GM21447 (cell line): ENCODE data around the gene TMEM225B.
"Not testable (repeated sequence)": the region's sequence is repeated elsewhere in the genome, so short reads cannot be mapped to it uniquely, and the experiment has no call there.

Source experiments
- ATAC-seq: cut with Tn5 transposase; IDR thresholded peaks from one replicate; pipeline ENCODE4 v1.9.1; 2021; ENCODE audit not compliant: unreplicated experiment

Gene TMEM225B

DNA sequence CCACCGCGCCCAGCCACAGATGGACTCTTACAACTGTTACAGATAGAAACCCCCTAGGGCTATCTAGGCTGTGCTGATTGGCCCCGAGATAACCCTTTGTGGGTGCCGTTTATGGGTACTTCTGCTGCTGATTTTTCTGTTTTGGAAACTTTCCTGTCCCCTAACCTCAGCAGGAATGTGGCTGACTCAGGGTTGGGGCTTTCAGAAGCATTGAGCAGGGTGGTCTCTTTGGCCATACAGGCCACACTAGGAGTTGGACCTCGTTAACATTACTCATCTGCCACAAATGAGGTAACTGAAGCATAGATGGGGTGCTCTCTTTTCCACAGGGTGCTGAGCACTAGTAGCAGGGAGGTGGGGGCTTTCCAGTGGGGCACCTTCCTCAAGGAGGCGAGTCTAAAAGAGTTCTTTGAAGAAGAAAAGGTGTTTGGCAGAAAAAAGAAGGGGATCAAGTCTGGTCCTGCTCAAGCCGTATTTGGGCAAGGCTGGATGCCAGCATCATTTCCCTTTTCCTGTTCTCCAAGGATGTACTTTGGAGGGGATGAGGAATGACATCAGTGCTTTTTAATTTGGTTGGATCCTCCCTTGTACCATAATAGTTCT is 25.1 kb downstream of the TMEM225B start:
- no peak for ATAC-seq

DNA sequence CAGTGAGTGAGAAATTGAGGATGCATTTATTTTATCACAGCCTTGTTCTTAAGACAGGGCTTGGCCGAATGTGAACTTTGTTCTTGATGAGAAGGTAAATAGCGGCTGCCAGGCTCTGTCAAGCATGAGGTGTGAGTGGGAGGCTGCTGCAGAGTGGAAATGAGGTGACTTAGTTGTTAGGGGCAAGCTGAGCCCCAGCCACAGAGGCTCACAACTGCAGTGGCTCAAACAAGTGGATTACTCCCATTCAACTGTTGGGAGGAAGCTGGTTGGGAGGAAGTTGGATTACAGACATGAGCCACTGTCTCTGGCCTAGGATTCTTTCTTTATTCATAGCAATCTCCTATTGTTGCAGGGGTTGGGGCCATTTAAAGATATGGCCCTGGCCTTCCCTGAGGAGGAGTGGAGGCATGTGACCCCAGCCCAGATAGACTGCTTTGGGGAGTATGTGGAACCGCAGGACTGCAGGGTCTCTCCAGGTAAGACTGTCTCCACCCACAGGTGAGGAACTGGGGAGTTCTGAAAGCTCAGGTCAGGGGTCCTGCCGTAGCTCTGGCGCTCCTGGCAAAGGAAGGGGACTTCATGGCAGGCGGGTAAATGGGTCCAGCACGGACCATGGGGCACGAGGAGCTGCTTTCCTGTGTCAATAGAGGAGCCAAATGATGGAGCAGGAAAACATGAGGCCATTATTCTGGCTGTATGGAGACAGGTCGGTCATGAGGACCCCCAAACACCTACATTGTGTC is 25.8 kb downstream of the TMEM225B start:
- ATAC-seq: no peak

- no peak for ATAC-seq
These were observed 26.4 kb downstream of the TMEM225B start for GRCh38 chr7:99624484-99624883.

GRCh38 chr7:99625321-99625720 is 27.3 kb downstream of the TMEM225B start:
- ATAC-seq: no peak

- no peak for ATAC-seq
These were observed 27.9 kb downstream of the TMEM225B start for GRCh38 chr7:99625961-99626360.

GRCh38 chr7:99626661-99627060 is 28.6 kb downstream of the TMEM225B start:
- no peak for ATAC-seq

DNA sequence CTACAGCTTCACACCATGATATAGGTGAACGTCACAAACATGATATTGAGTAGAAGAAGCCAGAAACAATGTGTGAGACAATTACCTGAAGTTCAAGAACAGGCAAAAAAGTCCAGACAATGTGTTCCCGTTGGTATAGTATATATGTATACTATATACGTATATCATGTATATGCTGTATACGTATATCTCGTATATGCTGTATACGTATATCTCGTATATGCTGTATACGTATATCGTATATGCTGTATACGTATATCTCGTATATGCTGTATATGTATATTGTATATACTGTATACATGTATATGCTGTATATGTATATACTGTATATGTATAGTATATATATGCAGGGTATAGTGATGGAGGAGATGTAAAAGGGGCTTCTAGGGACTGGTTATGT is 29.4 kb downstream of the TMEM225B start:
- ATAC-seq: no peak

DNA sequence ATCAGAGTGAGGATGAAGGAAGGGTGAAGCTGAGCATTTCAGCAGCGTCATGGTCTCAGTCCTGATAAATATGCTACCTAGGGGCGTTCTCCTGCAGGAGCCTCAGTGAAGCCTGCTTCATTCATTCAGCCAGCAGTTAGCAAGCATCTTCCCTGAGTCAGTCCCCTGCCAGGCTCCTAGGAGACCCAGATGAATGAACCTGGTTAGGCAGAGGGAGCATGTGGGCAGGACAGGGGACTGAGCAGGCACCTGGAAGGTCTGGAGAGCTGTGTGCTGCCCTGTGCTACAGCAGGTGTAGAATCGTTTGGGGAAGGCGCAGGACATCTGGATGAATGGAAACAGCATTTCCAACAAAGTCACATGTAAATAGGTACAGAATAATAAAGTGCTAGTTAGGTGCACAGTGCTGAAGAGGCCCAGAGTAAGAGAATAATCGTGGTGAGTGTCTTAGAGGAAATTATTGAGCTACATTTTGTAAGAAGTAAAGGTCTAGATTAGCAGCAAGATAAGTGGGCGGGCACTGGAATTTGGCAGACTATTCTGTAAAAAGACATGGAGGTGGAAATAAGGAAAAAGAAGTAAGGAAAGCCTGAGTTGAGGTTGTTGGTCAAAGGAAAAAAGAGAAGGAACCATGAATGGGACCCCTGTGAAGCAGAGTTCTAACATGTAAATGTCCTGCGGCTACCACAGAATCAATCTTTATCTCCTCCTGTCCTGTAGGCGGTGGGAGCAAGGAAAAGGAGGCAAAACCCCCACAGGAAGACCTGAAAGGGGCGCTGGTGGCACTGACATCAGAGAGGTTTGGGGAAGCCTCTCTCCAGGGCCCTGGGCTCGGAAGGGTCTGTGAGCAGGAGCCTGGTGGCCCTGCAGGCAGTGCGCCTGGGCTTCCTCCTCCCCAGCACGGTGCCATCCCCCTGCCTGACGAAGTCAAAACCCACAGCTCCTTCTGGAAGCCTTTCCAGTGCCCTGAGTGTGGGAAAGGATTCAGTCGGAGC is 30.7 kb downstream of the TMEM225B start:
- no peak for ATAC-seq

GRCh38 chr7:99629643-99630042 is 31.6 kb downstream of the TMEM225B start:
- no peak for ATAC-seq

GRCh38 chr7:99631295-99632109 is 33.4 kb downstream of the TMEM225B start:
- no peak for ATAC-seq

- ATAC-seq: not testable (repeated sequence)
These were observed 39.3 kb downstream of the TMEM225B start for GRCh38 chr7:99637414-99637813.

DNA sequence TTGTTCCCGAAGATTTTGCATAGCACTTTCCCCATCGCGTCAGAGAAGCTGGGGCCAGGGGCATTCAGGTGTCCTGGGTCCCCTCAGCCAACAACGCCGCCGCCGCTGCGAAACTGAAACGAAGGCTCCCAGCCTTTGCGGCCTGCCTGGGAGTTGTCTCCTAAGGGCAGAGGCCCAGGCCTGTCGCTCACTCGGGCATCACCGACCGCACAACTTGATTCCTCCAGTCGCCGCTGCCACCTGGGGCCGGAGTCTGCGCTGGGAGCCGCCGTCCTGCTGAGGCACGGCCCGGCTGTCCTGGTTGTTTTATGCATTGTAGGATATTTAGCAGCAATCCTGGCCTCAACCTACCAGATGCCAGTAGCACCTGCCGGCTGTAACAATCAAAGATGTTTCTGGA is 40.7 kb downstream of the TMEM225B start:
- ATAC-seq: no peak

DNA sequence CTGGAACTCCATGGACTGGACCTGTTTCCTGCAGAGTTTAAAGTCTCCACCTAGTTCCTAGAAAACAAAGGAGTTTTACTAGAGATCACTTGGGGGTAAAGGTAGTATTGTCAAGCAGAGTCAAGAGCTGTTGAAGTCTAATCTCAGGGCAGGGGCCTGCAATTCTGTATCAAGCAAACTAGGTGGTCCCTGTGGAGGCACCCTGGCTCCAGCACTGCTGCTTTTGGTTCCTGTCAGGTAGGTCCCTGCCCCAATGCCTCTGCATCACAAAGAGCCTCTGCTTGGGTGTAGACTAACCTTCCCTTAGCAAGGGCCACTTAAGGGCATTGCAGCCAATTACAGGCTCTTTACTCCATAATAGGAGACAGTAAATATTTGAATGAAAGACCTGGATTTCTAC is 41.2 kb downstream of the TMEM225B start:
- ATAC-seq: no peak

GRCh38 chr7:99642027-99642426 is 44.0 kb downstream of the TMEM225B start:
- ATAC-seq: no peak

GRCh38 chr7:99643464-99643863 is 45.4 kb downstream of the TMEM225B start:
- ATAC-seq: no peak

GRCh38 chr7:99644431-99644830 is 46.4 kb downstream of the TMEM225B start:
- ATAC-seq: no peak

DNA sequence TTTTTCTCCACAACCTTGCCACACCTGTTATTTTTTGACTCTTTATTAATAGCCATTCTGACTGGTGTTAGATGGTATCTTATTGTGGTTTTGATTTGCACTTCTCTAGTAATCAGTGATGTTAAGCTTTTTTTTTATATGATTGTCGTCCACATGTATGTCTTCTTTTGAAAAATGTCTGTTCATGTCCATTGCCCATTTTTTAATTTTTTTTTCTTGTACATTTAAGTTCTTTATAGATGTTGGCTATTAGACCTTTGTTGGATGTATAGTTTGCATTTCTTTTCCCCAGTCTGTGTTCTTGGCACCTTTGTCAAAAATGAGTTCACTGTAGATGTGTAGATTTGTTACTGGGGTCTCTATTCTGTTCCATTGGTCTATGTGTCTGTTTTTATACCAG is 47.5 kb downstream of the TMEM225B start:
- ATAC-seq: no peak

DNA sequence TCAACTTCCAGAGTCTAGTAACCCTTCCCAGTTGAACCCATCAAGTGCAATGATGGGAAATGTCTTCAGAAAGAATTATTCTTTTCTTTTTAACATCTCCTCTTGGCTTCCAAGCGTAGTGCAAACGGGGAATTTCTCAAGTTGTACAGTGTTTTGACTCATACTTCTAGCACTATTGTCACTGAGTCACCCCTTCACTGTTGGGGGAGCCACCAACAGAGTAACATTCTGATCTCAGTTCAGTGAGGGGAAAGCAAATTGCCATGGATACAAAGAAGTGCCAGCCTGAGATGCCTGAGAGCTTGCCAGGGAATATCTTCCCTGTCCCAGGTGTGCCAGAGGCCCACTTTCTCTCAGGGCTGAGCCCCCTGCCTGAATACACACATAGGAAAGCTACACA is 50.8 kb downstream of the TMEM225B start:
- ATAC-seq: no peak

- ATAC-seq: no peak
These were observed 53.2 kb downstream of the TMEM225B start for GRCh38 chr7:99651290-99651689.

GRCh38 chr7:99652671-99653070 is 54.6 kb downstream of the TMEM225B start:
- no peak for ATAC-seq

DNA sequence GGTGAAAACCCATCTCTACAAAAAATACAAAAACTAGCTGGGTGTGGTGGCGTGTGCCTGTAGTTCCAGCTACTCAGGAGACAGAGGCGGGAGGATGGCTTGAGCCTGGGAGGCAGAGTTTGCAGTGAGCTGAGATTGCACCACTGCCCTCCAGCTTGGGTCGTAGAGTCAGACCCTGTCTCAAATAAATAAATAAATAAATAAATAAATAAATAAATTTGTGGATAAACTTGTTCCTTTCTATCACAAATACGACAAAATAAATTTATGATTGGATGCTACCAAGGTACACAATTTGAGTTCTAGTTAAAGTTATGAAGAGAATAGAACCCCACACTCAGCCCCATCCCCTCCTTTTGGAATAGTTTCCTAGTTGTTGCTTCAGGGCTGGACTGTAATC is 55.2 kb downstream of the TMEM225B start:
- ATAC-seq: not testable (repeated sequence)
